Measurements from ENCODE around the gene FLOT2. TPM values are rescaled to one million over a fixed set of nuclear protein-coding genes. Genes with fewer than 3 reads are reported as not detected.

FLOT2 gene
- total RNA-seq, 4 donors from 2014 or later, result 31.3 to 117 (median 37.4) TPM

GRCh38 chr17:28862561-28862960 is 35.0 kb downstream of the FLOT2 start:
- H3K9me3 ChIP-seq, result no peaks in the 10 kb centered on the region
- H3K27me3 ChIP-seq, result no peaks in the 10 kb centered on the region
- H3K4me1 ChIP-seq, result no peaks in the 10 kb centered on the region
- TF ChIP-seq CTCF (IDR thresholded peaks at IDR 0.05) (no peak), POLR2A (IDR thresholded peaks at IDR 0.05) (no peak)
- no peak overlapping the region for H3K4me3 ChIP-seq
- no peak for DNase-seq
- H3K27ac ChIP-seq, result no peak overlapping the region
- no peaks in the 10 kb centered on the region for H3K36me3 ChIP-seq
- intact Hi-C loops (cut with DNase I; ENCODE audit: low total_unique reads), result no loop called here

- Histone ChIP-seq H3K4me1 (no peaks in the 10 kb centered on the region), H3K36me3 (no peaks in the 10 kb centered on the region), H3K4me3 (no peak overlapping the region), H3K27me3 (no peaks in the 10 kb centered on the region), H3K27ac (no peak overlapping the region), H3K9me3 (no peaks in the 10 kb centered on the region)
- intact Hi-C loops (cut with DNase I; ENCODE audit: low total_unique reads), result no loop called here
- no peak for TF ChIP-seq CTCF (IDR thresholded peaks at IDR 0.05)
- no peak for TF ChIP-seq POLR2A (IDR thresholded peaks at IDR 0.05)
- DNase-seq, result no peak
Observed at GRCh38 chr17:28861393-28862203, 35.9 kb downstream of the FLOT2 start.

GRCh38 chr17:28860363-28860808 is 37.1 kb downstream of the FLOT2 start:
- TF ChIP-seq POLR2A (IDR thresholded peaks at IDR 0.05) (no peak), CTCF (IDR thresholded peaks at IDR 0.05) (no peak)
- H3K4me3 ChIP-seq, result no peak overlapping the region
- H3K27ac ChIP-seq, result no peak overlapping the region
- no peaks in the 10 kb centered on the region for H3K27me3 ChIP-seq
- no peak for DNase-seq
- H3K36me3 ChIP-seq, result no peaks in the 10 kb centered on the region
- H3K9me3 ChIP-seq, result no peaks in the 10 kb centered on the region
- intact Hi-C loops (cut with DNase I; ENCODE audit: low total_unique reads), result no loop called here
- no peaks in the 10 kb centered on the region for H3K4me1 ChIP-seq

- intact Hi-C loops (cut with DNase I; ENCODE audit: low total_unique reads), result loop anchor here (10.0 kb wide), 1 partner anchor 94 kb away; no protein-coding TSS in a partner anchor
Observed at GRCh38 chr17:28858801-28859355, 38.7 kb downstream of the FLOT2 start.

More at GRCh38 chr17:28858801-28859355, 38.7 kb downstream of the FLOT2 start:
- DNase-seq, result no peak
- H3K4me3 ChIP-seq, result no peak overlapping the region
- no peaks in the 10 kb centered on the region for H3K9me3 ChIP-seq
- no peaks in the 10 kb centered on the region for H3K4me1 ChIP-seq
- TF ChIP-seq POLR2A (IDR thresholded peaks at IDR 0.05) (no peak), CTCF (IDR thresholded peaks at IDR 0.05) (no peak)
- H3K27ac ChIP-seq, result no peak overlapping the region
- no peaks in the 10 kb centered on the region for H3K36me3 ChIP-seq
- no peaks in the 10 kb centered on the region for H3K27me3 ChIP-seq

Data from uterus (tissue), 4 donors.